Measurements from ENCODE around the gene MYLK4.

DNA sequence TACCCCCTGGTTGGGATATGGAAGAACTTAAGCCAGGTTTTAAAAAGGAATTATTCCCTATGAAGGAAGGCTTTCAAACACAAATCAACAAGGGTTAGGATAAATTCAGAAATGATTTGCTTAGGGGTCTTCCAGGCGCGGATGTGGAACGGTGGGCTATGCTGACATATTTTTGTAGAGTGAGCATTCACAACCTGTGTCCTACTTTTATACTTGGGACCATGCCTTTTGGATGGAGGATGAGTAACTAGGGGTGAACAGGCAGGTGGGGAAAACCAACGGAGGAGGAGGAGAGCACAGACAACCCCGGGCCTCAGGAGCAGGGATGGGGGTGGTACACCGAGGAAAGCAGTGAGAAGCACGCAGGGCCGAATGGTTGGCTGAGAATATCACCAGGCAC lies 5.9 kb downstream of the MYLK4 start:
- TF ChIP-seq, protein P1, sequence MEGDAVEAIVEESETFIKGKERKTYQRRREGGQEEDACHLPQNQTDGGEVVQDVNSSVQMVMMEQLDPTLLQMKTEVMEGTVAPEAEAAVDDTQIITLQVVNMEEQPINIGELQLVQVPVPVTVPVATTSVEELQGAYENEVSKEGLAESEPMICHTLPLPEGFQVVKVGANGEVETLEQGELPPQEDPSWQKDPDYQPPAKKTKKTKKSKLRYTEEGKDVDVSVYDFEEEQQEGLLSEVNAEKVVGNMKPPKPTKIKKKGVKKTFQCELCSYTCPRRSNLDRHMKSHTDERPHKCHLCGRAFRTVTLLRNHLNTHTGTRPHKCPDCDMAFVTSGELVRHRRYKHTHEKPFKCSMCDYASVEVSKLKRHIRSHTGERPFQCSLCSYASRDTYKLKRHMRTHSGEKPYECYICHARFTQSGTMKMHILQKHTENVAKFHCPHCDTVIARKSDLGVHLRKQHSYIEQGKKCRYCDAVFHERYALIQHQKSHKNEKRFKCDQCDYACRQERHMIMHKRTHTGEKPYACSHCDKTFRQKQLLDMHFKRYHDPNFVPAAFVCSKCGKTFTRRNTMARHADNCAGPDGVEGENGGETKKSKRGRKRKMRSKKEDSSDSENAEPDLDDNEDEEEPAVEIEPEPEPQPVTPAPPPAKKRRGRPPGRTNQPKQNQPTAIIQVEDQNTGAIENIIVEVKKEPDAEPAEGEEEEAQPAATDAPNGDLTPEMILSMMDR (IDR thresholded peaks at IDR 0.05) = no peak
- TF ChIP-seq POLR2A (IDR thresholded peaks at IDR 0.05; ENCODE audit: low read depth) = no peak
- no peak for TF ChIP-seq POLR2AphosphoS5 (IDR thresholded peaks at IDR 0.05)
